Cerebellar nuclear complex (tissue), 1 donor: Measurements from ENCODE around the gene MICB.
"Not testable (repeated sequence)": the region's sequence is repeated elsewhere in the genome, so short reads cannot be mapped to it uniquely, and the experiment has no call there.

Source experiments
- DNase-seq, 2 experiments: peaks; one replicate each; lab custom pipeline; 2025; lab: John Stamatoyannopoulos, UW

Gene MICB

GRCh38 chr6:31509036-31509435 lies 11.1 kb downstream of the MICB start:
- DNase-seq, result not testable (repeated sequence)

- no peak for DNase-seq
These were observed 12.1 kb downstream of the MICB start for GRCh38 chr6:31510007-31510406.

- no peak for DNase-seq
These were observed 15.7 kb downstream of the MICB start for GRCh38 chr6:31513456-31514165.

GRCh38 chr6:31521835-31522234 lies 23.9 kb downstream of the MICB start:
- DNase-seq, result no peak

GRCh38 chr6:31525553-31525931 lies 27.6 kb downstream of the MICB start:
- no peak for DNase-seq

- DNase-seq, result no peak
These were observed 28.1 kb downstream of the MICB start for GRCh38 chr6:31525932-31526591.

GRCh38 chr6:31528307-31528777 lies 30.4 kb downstream of the MICB start:
- no peak for DNase-seq

GRCh38 chr6:31528821-31529328 lies 30.9 kb downstream of the MICB start, which contains the start of gene MCCD1:
Gene MCCD1, plus strand, starts transcription at chr6:31528962. Its CDS starts 53 bp downstream, at chr6:31529015.
- no peak for DNase-seq

- DNase-seq, result no peak
These were observed 31.6 kb downstream of the MICB start for GRCh38 chr6:31529329-31530150.

- DNase-seq, result no peak
These were observed 32.7 kb downstream of the MICB start for GRCh38 chr6:31530659-31531058.

GRCh38 chr6:31531162-31531561 lies 33.2 kb downstream of the MICB start:
- DNase-seq, result no peak

GRCh38 chr6:31531771-31532643 lies 34.1 kb downstream of the MICB start:
- DNase-seq, result no peak

- no peak for DNase-seq
These were observed 34.9 kb downstream of the MICB start for GRCh38 chr6:31532644-31533454.

GRCh38 chr6:31533455-31533841 lies 35.5 kb downstream of the MICB start:
- no peak for DNase-seq

- DNase-seq, result no peak
These were observed 36.1 kb downstream of the MICB start for GRCh38 chr6:31534011-31534410.

GRCh38 chr6:31534521-31535040 lies 36.6 kb downstream of the MICB start:
- no peak for DNase-seq

GRCh38 chr6:31535538-31536324 lies 37.8 kb downstream of the MICB start:
- DNase-seq, result no peak

GRCh38 chr6:31538805-31539400 lies 41.0 kb downstream of the MICB start:
- DNase-seq, result no peak

GRCh38 chr6:31540640-31541039 lies 42.7 kb downstream of the MICB start:
- no peak for DNase-seq
